Ishikawa (cell line): ENCODE data around the gene EPB41.

Experiments
- CEBPB ChIP-seq: IDR thresholded peaks from 2 replicates; pipeline ENCODE4 v1.6.1; 2012
- CREB1 ChIP-seq: IDR thresholded peaks from 2 replicates; pipeline ENCODE4 v1.6.1; 2012; ENCODE audit warnings: low read depth
- EGR1 ChIP-seq: IDR thresholded peaks from 2 replicates; pipeline ENCODE4 v1.6.1; 2012
- EP300 ChIP-seq: IDR thresholded peaks from 2 replicates; pipeline ENCODE4 v1.6.1; 2012; ENCODE audit warnings: borderline replicate concordance
- FOXM1 ChIP-seq: IDR thresholded peaks from 2 replicates; pipeline ENCODE4 v1.6.1; 2012; ENCODE audit warnings: low read depth, borderline replicate concordance
- NFIC ChIP-seq: IDR thresholded peaks from 2 replicates; pipeline ENCODE4 v1.6.1; 2012
- RAD21 ChIP-seq: IDR thresholded peaks from 2 replicates; pipeline ENCODE4 v1.6.1; 2012; ENCODE audit warnings: low read depth
- TAF1 ChIP-seq: IDR thresholded peaks from 2 replicates; pipeline ENCODE4 v1.6.1; 2012; ENCODE audit warnings: low read depth, mild to moderate bottlenecking
- TCF12 ChIP-seq: IDR thresholded peaks from 2 replicates; pipeline ENCODE4 v1.6.1; 2012; ENCODE audit warnings: low read depth
- TEAD4 ChIP-seq: IDR thresholded peaks from 2 replicates; pipeline ENCODE4 v1.6.1; 2012
- YY1 ChIP-seq: IDR thresholded peaks from 2 replicates; pipeline ENCODE4 v1.6.1; 2012; ENCODE audit warnings: low read depth
- ZBTB7A ChIP-seq: IDR thresholded peaks from 2 replicates; pipeline ENCODE4 v1.6.1; 2012; ENCODE audit warnings: low read depth
- TF ChIP-seq, protein P1 (sequence below): IDR thresholded peaks from 2 replicates; pipeline ENCODE4 v1.6.1; 2012; ENCODE audit warnings: low read depth, mild to moderate bottlenecking
- TF ChIP-seq, protein P2 (sequence below): IDR thresholded peaks from 2 replicates; pipeline ENCODE4 v1.6.1; 2012
- TF ChIP-seq, protein P3 (sequence below): IDR thresholded peaks from 2 replicates; pipeline ENCODE4 v1.6.1; 2012

The EPB41 gene

DNA sequence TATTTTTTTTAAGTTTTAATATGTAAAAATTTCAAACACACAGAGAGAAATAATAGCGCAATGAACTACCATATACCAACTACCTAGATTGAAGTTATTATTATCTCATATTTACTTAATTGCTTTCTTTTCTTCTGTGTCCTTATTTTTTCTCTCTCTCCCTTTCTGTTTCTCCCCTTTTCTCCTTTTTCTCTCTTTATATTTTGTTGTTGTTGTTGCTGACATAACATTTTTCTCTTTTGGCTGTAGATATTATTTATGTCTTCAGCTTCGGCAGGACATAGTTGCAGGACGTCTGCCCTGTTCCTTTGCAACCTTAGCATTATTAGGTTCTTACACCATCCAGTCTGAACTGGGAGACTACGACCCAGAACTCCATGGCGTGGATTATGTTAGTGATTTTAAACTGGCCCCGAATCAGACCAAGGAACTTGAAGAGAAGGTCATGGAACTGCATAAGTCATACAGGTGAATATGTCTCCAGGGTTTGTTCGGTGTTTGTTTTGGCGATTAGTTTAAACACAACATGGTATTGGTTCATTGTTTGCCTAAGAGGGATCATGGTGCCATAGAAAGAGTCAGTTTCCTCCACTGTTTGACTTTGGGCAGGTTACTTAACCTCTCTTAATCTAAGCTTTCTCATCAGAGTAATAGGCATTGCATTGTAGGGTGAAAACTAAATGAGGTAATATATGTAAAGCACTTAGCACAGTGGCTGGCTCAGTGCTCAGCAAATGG, 103.8 kb downstream of the EPB41 start:
- TF ChIP-seq FOXM1 (no peak), NFIC (no peak), CEBPB (no peak), TEAD4 (no peak), TAF1 (no peak), ZBTB7A (no peak), RAD21 (no peak)
- TF ChIP-seq, protein P1, sequence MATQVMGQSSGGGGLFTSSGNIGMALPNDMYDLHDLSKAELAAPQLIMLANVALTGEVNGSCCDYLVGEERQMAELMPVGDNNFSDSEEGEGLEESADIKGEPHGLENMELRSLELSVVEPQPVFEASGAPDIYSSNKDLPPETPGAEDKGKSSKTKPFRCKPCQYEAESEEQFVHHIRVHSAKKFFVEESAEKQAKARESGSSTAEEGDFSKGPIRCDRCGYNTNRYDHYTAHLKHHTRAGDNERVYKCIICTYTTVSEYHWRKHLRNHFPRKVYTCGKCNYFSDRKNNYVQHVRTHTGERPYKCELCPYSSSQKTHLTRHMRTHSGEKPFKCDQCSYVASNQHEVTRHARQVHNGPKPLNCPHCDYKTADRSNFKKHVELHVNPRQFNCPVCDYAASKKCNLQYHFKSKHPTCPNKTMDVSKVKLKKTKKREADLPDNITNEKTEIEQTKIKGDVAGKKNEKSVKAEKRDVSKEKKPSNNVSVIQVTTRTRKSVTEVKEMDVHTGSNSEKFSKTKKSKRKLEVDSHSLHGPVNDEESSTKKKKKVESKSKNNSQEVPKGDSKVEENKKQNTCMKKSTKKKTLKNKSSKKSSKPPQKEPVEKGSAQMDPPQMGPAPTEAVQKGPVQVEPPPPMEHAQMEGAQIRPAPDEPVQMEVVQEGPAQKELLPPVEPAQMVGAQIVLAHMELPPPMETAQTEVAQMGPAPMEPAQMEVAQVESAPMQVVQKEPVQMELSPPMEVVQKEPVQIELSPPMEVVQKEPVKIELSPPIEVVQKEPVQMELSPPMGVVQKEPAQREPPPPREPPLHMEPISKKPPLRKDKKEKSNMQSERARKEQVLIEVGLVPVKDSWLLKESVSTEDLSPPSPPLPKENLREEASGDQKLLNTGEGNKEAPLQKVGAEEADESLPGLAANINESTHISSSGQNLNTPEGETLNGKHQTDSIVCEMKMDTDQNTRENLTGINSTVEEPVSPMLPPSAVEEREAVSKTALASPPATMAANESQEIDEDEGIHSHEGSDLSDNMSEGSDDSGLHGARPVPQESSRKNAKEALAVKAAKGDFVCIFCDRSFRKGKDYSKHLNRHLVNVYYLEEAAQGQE = no peak
- TF ChIP-seq, protein P2, sequence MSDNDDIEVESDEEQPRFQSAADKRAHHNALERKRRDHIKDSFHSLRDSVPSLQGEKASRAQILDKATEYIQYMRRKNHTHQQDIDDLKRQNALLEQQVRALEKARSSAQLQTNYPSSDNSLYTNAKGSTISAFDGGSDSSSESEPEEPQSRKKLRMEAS = no peak

DNA sequence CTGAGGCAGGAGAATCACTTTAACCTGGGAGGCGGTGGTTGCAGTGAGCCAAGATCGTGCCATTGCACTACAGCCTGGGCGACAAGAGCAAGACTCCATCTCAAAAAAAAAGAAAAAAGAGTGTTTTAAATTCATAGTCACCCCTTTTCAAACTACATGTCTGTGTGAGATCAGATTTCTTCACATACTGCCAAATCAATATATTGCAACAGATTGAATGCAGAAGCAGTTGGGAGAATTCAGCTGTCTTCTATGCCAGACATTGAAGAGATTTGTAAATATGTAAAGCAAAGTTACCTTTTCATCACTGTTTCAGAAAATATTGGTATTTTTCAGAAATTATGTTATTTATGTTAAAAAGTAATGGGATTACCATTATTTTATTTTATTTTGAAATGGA, 108.3 kb downstream of the EPB41 start:
- TF ChIP-seq TAF1 (no peak), TEAD4 (no peak), CEBPB (no peak), FOXM1 (no peak), TCF12 (no peak), RAD21 (no peak), EGR1 (no peak), YY1 (no peak), EP300 (no peak), NFIC (no peak), CREB1 (no peak), ZBTB7A (no peak)
- TF ChIP-seq, protein P3, sequence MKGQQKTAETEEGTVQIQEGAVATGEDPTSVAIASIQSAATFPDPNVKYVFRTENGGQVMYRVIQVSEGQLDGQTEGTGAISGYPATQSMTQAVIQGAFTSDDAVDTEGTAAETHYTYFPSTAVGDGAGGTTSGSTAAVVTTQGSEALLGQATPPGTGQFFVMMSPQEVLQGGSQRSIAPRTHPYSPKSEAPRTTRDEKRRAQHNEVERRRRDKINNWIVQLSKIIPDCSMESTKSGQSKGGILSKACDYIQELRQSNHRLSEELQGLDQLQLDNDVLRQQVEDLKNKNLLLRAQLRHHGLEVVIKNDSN = no peak
- TF ChIP-seq, protein P1 = no peak
- TF ChIP-seq, protein P2 = no peak

DNA sequence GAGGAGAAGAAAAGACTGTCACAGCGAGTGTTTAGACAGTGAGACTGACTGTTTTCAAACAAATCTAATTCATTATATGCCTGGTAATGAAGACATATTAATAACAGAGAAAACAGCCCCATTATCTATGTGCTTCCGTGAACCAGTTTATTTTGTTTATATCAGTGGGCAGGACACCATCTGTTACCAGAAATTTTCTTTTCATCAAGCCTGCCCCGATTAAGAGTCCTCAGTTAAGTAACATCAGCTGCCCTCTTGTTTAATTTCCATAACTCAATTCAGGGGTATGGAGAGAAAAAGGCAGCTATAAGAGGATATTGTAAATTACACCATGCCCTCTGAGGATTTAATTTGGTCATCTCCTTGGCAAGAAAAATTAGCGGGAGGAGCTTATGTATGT, 115.3 kb downstream of the EPB41 start:
- no peak for TF ChIP-seq CEBPB
- TF ChIP-seq TAF1 = no peak
- TF ChIP-seq TCF12 = no peak
- TF ChIP-seq, protein P3 = no peak
- no peak for TF ChIP-seq NFIC
- no peak for TF ChIP-seq ZBTB7A
- no peak for TF ChIP-seq TEAD4
- TF ChIP-seq CREB1 = no peak

DNA sequence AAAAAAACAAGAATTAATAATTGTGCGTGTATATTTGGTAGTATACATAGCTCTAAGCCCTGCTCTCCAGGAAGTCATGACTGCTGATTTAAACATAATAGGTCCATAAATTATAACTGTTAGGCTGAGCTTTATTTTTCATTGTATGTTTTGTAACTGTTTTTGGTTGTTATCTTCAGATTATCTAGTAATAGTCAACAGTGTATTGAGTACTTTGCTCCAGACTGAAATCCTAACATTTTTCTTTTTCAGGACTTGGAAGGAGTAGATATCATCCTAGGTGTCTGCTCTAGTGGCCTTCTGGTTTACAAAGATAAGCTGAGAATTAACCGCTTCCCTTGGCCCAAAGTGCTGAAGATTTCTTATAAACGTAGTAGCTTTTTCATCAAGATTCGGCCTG, 118.5 kb downstream of the EPB41 start:
- TF ChIP-seq ZBTB7A (no peak), YY1 (no peak), EP300 (no peak), NFIC (no peak), TEAD4 (no peak), RAD21 (no peak), TAF1 (no peak), EGR1 (no peak), TCF12 (no peak), CREB1 (no peak), CEBPB (no peak), FOXM1 (no peak)
- TF ChIP-seq, protein P1 = no peak
- TF ChIP-seq, protein P3 = no peak
- TF ChIP-seq, protein P2 = no peak
